GM19023 (cell line): Measurements from ENCODE around the gene RIMS4.
"Not testable (repeated sequence)": the region's sequence is repeated elsewhere in the genome, so short reads cannot be mapped to it uniquely, and the experiment has no call there.

Source experiments
- ATAC-seq: cut with Tn5 transposase; IDR thresholded peaks from one replicate; pipeline ENCODE4 v1.9.1; 2021; ENCODE audit warnings: mild to moderate bottlenecking, moderate library complexity; ENCODE audit not compliant: unreplicated experiment

Gene RIMS4

DNA sequence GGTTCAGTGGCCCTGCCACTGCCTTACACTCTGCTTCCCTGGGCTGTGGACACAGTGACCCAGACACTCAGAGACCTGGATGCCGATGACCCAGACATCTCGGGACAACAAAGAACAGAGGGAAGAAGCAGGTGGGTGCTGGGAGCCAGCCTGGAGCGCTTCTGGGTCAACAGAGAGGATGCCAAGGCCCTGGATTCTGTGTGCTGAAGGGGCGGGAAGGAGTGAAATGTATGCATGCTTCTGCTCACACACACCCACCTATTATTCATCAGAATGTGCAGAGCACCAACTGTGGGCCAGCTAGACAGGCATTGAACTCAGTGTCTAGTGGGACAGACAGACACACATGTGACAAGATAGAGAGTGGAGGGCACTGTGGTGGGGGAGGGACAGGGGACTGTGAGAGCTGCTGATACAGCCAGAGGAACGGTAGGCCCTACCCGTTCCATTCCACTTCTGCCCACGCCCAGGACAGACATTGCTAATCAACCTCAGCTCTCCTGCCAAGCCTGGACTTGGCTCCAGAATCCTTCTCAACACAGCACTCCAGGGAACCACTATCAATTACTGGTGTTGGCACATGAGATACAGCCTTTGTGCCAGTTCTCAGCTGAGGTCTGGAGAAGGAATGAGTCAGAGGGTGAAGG lies 44.5 kb downstream of the RIMS4 start:
- ATAC-seq: no peak

DNA sequence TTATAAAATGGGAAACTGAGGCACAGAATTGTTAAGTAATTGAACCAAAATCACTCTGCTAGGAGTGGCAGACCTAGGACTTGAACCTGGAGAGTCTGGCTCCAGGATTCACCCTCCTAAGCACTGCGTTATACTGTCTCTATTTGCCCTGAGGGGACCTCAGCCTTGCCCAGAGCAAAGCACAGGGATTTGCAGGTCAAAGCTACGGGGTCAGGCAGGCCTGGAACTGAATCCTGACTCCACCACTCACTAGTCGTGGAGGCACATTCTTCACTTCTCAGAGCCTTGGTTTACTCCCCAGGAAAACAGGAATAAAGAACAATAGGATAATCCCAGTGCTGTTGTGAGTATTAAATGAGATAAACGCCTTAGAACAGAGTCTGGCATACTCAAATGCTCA lies 45.3 kb downstream of the RIMS4 start:
- no peak for ATAC-seq

DNA sequence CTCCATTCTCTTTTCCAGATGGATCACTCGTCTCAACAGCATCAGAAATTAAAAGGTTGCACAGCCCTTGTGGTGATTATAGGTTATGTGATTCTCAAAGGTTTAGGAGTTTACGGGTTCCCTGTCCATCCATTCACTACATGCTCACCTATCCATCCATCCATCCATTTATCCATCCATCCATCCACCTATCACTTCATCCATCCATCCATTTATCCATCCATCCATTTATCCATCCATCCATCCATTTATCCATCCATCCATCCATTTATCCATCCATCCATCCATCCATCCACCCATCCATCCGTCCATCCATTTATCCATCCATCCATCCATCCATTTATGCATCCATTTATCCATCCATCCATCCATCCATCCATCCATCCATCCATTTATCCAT lies 46.5 kb downstream of the RIMS4 start:
- ATAC-seq: not testable (repeated sequence)

DNA sequence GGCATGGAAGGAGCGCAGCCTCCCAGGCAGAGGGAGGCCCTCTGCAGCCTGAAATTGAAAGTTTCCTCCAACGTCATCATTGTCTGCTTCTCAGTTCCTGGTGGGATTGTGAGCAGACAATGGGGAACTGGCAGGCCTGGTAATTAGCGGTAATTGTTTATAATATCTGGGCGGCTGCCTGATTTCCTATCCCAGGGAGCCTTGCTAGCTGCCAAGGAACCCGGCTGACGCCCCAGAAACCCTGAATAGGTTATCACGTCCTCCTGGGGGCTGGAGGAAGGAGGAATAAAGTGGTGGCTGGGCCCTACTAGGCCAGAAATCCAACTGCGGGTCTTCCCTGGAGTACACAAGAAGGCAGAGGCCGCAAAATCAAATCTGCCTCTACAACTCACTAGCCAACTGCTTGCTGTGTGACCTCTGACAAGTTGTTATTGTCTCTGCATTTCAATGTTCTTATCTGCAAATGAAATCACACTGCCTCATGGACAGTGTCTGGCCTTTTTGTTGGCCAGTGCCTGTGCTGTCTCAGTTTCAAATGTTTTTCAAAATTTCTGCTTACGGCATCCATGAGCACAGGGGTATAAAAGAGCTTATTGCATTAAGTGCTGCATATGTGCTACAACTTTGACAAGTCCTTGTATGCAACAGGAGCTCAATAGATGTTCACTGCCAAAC lies 47.7 kb downstream of the RIMS4 start:
- no peak for ATAC-seq

DNA sequence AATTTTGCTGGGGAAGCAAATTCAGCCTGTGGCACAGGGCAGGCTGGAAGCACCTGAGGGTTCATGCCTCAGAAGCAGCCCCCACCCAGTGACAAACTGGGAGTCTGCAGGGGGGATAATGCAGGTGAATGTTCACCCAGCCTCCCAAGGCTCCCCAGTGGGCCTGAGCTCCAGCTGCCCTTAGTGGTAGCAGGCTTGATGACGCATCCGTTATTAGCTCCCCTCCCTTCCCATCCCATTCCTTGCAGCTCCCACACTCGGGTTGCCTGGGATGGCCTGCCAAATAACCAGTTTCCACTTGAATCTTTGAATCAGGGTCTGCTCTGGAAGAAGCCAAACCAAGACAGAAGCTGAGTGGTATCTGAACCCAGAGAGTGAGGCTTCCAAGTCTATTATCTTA lies 48.9 kb downstream of the RIMS4 start:
- ATAC-seq: no peak

DNA sequence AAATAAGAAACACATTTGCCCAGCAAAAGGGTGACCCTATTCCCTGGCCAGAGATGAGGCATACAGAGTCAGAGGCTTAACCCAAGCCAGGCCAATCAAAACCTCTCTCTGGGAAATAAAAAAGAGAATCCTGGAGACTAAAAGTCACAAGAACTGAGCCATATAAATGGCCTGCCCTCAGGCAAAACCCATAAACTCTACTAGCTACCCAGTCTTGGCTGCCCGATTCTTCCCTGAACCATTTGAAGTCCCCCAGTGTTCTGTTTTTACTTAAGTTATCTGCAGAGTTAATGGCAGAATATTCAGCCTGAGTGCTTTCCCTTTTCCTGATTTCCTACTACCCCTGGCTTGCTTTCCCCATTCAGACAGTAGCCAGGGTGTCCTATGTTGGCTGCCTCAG lies 50.8 kb downstream of the RIMS4 start:
- no peak for ATAC-seq

DNA sequence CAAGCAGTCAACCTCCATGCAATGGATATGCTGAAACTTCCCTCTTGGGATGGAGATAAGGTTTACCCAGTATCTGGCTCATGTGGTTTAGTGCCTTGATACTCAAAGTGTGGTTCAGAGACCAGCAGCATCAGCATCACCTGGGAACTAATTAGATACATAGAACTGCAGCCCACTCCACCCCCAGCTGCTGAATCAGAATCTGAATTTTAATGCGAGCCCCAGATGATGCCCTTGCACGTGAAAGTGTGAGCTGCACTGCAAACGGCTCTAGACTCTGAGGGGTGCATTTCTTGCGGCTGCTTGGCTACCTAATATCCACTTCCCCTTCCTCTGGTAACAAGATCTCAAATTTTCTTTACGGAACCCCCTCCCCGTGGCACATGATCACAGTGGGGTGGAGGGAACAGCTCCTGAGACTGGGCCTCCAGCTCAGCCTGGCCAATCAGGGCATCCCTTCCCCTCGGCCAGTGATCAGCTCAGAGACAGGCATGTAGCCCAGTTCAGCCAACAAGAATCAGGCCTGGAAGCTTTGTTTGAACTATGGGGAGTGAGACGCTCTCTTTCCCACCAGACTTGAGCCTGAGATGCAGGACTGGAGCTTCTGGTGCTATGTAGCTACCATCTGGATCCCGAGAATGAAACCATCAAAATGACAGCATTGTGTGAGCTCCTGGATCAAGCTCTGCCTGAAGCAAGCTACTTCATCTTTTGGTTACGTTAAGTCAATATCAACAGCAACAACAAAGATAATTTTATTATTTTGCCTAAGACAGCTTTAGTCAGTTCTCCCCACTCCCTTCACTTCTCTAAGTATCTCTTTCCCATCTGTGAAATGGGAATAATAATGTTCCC lies 51.9 kb downstream of the RIMS4 start:
- ATAC-seq: no peak

DNA sequence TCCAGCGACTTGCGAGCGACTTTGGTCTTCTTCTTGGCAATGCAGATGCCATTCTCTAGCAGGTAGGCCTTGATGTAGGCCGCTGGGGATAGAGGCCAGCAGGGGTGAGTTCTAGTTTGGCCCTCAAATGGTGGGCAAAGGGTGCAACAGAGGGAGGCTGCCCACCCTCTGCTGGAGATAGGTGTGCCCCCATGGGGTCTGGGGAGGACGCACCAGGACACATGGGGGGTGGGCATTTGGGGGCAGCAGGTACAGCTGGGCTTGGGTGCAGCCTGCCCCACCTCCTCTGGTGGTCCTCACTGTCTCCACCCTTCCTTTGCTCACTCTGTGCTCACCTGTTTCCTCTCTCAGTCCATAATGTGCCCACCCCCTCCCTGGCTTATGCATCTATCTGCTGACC lies 53.4 kb downstream of the RIMS4 start:
- no peak for ATAC-seq

DNA sequence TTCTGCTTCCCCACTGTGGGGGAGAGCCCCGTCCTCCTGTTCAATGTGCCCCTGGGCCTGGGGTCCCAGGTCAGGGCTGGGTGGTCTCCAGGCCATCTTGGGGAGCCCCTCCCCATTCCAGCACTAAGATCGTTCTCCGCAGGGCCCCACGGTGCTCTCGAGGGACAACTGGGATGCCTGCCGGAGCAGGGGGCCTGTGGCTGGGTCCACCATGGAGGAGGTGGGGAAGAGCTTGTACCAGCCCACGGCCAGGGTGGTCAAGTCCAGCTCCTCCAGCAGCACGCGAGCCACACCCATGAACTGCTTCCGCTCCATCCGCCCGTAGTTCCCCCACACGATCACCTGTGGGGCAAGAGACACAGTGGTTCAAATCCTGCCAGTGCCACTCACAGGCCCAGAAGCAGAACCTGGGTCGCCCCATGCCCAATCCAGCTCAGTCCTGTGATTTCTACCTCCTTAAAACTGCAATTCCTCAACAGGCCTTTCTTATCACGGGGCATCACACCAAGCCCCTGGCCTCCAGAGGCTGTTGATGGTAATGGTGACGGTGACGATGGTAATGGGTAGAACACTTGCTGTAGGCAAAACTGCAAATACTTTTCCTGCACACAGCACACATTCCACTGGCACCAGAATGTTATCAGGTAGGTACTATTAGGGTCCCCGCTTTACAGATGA lies 54.2 kb downstream of the RIMS4 start:
- no peak for ATAC-seq

DNA sequence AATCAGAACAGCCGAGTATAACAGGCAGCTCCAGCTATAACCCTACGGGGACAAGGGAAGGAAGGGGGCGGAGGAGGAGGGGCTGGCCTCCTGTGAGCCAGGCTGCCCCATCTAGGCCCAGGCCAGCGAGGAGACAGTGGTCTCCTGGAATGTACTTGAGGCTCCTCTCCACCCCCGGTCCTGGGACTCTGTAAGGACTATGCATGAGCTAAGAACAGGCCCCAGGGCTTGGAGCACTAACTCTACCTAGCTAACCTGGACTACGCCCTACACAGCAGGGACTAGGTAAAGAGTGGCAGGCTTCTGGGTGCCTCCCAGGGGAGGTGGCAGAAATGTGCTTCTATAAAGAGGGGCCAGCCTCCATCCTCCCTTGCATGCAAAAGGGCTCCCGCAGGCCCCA lies 55.8 kb downstream of the RIMS4 start:
- no peak for ATAC-seq

DNA sequence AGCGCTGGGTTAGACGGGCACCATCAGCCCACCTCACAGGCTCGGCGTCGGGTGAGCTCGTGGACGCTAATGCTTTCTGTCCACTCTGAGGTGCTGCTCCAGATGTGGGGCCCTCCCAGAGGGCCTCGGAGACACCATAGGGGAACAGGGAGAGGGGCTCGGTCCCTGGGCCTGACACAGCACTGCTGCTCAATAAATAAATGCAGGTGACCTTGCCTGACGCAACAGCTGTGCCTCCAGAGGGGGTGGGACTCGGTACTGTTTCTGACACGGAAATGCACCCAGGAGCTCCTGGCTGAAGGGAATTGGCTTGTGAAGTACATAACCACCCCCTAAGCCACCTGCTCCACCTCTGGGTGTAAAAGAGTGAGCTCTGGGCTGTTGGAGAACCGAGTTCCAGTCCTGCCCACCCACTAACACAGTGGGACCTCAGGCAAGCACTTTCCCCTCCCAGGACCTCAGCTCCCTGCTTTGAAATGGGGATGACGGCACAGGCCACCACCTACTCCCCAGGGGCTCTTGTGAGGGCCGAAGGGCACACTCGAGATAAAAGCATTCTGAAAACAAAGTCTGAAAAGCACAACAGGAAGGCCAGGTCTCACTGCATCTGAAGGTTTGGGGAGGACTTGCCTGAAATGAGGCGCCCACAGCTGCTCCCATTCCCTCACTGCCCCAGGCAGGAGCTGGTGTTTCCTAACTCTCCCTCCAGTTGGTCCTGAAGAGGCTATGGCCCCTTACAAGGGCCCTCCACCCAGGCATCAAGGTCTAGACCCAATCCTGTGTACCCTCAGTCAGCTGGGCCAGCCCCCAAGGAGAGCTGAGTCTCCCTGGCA lies 58.0 kb downstream of the RIMS4 start:
- ATAC-seq: no peak

DNA sequence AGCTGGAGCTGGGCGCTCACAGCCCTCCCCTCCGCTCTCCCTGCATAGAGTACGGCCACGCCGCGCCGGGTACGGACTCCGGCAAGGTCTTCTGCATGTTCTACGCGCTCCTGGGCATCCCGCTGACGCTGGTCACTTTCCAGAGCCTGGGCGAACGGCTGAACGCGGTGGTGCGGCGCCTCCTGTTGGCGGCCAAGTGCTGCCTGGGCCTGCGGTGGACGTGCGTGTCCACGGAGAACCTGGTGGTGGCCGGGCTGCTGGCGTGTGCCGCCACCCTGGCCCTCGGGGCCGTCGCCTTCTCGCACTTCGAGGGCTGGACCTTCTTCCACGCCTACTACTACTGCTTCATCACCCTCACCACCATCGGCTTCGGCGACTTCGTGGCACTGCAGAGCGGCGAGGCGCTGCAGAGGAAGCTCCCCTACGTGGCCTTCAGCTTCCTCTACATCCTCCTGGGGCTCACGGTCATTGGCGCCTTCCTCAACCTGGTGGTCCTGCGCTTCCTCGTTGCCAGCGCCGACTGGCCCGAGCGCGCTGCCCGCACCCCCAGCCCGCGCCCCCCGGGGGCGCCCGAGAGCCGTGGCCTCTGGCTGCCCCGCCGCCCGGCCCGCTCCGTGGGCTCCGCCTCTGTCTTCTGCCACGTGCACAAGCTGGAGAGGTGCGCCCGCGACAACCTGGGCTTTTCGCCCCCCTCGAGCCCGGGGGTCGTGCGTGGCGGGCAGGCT lies 60.1 kb downstream of the RIMS4 start:
- ATAC-seq: no peak

DNA sequence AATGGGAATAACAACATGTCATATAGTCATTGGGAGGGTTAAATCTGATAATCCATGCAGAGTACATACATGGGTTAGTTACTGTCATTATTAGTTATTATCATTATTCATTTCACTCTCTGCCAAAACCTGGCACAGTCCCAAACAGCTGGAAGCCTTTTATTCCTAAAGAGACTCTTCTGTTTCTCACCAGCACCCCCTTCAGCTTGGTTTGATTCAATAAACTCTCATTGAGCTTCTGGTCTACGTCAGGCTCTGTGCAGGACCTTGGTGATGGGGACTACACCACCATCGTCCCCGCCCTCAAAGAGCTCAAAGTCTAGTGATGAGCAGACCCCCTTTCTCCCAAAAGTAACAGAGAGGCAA lies 62.4 kb downstream of the RIMS4 start:
- ATAC-seq: no peak

DNA sequence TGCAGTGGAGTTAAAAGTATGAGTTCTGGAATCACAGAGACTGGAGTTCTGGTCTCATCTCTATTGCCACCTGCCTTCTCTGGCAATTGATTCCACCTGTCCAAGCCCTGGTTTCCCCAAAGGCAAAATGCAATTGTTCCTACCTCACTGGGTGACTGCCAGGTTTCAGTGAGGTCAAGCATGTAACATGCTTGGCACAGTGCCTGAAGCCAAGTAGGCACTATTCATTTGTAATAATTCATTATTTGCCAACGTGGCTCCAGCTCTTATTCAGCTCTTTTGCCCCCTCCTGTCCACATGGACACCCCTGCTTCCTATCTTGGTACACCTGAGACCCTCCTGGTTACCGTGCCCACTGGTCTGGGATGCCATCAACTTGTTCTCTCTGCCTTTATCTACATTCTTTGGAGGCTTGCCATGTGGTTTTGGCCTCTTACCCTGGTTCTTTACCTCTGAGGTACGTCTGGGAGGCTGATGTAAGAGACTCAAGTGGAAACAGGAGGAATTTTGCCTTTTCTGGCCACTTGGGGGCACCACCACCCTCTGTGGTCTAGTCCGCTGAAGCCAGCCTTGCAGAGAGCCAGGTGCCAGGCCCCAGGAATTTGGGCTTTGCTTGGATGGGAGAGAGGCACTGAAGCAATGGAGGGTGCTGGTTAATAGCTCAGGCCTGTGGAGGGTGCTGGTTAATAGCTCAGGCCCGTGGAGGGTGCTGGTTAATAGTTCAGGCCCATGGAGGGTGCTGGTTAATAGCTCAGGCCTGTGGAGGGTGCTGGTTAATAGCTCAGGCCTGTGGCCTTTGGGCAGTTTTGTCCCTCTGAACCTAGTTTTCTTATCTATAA lies 63.0 kb downstream of the RIMS4 start:
- no peak for ATAC-seq

DNA sequence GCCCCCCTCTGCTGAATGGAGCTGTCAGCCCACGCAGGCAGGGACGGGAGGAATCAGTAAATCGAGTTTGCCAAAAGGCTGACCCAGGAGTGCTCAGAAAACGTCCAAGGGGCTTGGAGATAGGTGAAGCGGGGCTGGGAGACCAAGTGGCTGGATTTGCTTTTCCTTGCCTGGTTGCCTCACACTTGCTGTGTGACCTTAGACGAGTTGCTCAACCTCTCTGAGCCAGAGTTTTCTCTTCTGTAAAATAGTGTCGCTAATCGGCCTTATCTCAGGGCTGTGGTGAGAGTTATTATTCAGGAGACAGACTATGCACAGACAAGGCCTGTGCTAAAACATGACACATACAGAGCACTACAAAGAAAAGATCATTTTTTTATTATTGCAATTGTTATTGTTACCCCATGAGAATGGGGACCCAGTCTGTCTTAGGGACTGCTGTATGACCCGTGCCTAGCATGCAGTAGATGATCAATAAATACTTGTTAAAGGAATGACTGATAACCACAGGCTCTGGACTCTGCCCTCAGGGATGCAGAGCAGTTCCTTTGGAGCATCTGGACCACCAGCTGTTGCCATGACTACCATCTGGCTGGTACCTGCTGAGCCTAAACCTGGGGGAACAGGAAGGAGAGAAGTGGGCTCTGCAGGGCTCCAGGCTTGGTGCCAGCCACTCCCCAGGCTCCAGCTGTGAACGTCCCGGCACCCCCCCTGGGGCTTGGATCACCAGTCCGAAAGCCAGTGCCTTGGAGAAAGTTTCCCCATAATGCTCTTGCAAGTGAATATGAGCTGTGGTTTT lies 63.8 kb downstream of the RIMS4 start:
- ATAC-seq: no peak

DNA sequence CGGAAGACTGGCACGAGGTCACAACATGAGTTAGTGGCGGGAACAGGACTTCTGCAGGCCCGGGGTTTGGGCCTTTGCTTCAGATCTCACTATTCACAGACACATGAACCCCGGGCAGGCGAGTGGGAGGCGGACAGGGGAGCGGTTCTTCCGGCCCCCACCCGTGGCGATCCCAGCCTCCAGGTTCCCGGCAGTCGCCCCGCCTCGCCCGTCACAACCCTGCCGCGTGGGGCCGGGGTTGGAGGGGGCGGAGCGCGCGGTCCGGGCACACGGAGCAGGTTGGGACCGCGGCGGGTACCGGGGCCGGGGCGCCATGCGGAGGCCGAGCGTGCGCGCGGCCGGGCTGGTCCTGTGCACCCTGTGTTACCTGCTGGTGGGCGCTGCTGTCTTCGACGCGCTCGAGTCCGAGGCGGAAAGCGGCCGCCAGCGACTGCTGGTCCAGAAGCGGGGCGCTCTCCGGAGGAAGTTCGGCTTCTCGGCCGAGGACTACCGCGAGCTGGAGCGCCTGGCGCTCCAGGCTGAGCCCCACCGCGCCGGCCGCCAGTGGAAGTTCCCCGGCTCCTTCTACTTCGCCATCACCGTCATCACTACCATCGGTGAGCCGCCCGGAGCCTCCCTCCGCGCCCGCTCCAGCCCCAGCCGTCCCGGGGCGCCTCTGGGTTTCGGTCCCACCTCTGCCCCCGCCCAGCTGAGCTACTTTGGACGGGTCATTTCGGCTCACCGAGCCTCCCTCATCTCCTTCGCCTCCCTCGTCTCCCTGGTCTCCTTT lies 64.6 kb downstream of the RIMS4 start, which contains the start of gene KCNK15:
KCNK15 (plus strand) TSS at position 268 of the 769 bp plus-strand sequence; CDS start at position 314, 46 bp downstream.
- ATAC-seq: no peak

DNA sequence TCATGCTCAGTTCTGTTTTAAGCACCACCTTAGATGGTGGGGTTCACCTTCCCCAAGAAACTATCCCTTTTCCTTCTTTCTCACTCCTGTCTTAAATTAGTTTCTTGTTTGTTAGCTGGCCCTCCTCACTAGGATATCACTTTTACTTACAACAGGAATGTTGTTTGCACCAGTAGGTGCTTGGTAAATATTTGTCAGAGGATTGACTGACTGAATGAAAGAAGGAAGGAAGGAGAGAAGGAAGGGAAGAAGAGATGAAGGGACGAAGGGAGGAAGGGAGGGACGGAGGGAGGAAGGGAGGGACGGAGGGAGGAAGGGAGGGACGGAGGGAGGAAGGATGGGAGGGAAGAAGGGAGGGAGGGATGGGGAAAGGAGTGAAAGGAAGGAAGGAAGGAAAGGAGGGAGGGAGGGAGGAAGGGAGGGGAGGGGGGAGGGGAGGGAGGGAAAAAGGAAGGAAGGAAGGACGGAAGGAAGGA lies 65.2 kb downstream of the RIMS4 start:
- ATAC-seq: no peak
